Fibroblast of lung (primary cell): ENCODE data around the gene GABRD.

Source experiments
- CTCF ChIP-seq, 2 donors: IDR thresholded peaks in 1 of 2; conservative IDR thresholded peaks in 1 of 2; 1 replicate in 1 of 2; 2 replicates in 1 of 2; pipeline ENCODE4 v1.5.1; 2011 to 2012; ENCODE audit warnings: low read length in 2 of 2, control low read depth in 1 of 2, inconsistent platforms in 1 of 2, low read depth in 1 of 2, mild to moderate bottlenecking in 1 of 2
- EZH2 ChIP-seq: IDR thresholded peaks from 2 replicates; pipeline ENCODE4 v1.5.1; 2012; ENCODE audit warnings: low read length, control low read depth, mild to moderate bottlenecking; ENCODE audit errors: missing control alignments

DNA sequence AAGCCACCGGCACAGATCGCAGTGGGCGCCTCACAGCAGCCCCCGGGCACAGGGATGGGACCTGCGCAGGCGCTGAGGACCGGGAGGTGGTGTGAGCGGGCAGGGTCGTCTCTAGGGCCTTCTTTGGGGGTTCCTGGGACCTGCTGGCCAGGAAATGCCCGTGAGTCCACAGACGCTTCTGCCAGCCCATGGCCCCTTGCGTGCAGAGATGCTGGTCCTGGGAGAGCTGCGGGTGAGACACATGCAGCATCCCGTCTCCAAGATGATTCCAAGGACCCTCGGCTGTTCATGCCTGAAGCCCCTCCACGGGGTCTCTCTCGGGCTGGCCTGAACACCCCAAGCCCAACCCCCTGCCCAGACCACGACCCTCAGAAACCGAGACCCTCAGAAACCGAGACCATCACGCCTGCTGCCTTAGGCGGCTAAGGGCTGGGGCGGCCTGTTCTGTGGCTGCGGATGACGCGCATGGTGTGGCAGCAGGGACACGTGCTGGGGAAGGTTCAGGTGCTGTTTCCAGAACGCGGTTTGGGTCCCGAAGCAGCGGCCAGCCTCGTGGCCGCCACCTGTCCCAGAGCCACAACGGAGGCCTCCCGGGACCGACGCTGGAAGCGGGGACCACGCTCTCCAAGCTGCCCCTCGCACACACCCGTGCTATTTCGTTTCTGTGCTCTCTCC is 38.5 kb upstream of the GABRD start:
- TF ChIP-seq CTCF (conservative IDR thresholded peaks at IDR 0.05 in 1 of 2, IDR thresholded peaks at IDR 0.05 in 1 of 2; ENCODE audit: low read depth in 1 of 2, low read length in 2 of 2) = no peak
- no peak for TF ChIP-seq EZH2
